Measurements from ENCODE around the gene OVOL3. TPM values are rescaled to one million over a fixed set of nuclear protein-coding genes. Genes with fewer than 3 reads are reported as not detected.

OVOL3 gene
- total RNA-seq, 4 donors from 2014 or later: not detected

DNA sequence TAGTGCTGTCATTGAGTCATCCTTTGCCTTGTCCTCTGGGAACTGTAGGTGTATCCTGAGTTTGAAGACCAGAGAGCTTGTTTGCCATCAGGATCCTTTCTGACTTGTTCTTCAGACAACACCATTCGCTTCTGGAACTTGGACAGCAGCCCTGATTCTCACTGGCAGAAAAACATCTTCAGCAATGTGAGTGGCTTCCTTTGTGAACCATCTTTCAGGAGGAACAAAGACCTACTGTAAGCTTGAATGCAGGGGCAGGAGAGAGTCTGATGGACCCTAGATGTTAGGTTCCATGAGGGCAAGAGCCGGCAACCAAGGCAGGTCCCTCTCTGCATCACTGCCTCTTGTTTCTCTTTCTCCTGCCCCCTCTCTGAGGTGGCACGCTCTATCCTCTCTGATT, 29.6 kb upstream of the OVOL3 start:
- TF ChIP-seq, protein P1, sequence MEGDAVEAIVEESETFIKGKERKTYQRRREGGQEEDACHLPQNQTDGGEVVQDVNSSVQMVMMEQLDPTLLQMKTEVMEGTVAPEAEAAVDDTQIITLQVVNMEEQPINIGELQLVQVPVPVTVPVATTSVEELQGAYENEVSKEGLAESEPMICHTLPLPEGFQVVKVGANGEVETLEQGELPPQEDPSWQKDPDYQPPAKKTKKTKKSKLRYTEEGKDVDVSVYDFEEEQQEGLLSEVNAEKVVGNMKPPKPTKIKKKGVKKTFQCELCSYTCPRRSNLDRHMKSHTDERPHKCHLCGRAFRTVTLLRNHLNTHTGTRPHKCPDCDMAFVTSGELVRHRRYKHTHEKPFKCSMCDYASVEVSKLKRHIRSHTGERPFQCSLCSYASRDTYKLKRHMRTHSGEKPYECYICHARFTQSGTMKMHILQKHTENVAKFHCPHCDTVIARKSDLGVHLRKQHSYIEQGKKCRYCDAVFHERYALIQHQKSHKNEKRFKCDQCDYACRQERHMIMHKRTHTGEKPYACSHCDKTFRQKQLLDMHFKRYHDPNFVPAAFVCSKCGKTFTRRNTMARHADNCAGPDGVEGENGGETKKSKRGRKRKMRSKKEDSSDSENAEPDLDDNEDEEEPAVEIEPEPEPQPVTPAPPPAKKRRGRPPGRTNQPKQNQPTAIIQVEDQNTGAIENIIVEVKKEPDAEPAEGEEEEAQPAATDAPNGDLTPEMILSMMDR (IDR thresholded peaks at IDR 0.05; ENCODE audit: low read depth): no peak

DNA sequence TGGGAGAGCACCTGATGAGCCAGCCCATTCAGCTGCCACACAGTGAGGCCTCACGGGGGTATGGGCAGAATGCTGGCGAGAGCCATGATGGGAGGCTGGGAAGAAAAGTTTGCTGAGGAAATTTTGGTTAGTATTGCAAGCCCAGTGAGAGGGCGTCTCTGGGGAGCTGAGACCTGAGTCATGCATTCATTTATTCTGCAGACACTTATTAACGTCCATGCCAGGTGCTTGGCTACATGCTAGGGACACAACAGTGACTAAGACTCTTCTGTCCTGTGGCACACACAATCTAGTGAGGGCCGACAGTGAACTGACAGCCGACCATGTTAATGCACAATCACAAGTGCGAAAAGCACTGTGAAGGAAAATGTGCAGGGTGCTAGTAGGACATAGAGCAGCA, 29.0 kb upstream of the OVOL3 start:
- TF ChIP-seq, protein P1 (IDR thresholded peaks at IDR 0.05; ENCODE audit: low read depth): no peak

DNA sequence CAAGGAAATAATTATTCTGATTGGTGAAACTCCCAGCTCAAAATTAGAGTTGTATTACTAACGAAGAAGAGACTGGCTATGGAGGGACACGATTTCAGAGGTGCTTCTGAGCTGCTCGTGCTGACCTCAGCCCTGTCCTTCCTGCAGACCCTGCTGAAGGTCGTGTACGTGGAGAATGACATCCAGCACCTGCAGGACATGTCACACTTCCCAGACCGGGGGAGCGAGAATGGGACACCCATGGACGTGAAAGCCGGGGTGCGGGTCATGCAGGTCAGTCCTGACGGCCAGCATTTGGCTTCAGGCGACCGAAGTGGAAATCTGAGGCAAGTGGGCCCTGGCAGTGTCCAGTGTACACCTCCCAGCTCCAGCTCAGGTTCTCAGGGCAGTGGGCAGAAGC, 28.0 kb upstream of the OVOL3 start:
- TF ChIP-seq, protein P1 (IDR thresholded peaks at IDR 0.05; ENCODE audit: low read depth): no peak

DNA sequence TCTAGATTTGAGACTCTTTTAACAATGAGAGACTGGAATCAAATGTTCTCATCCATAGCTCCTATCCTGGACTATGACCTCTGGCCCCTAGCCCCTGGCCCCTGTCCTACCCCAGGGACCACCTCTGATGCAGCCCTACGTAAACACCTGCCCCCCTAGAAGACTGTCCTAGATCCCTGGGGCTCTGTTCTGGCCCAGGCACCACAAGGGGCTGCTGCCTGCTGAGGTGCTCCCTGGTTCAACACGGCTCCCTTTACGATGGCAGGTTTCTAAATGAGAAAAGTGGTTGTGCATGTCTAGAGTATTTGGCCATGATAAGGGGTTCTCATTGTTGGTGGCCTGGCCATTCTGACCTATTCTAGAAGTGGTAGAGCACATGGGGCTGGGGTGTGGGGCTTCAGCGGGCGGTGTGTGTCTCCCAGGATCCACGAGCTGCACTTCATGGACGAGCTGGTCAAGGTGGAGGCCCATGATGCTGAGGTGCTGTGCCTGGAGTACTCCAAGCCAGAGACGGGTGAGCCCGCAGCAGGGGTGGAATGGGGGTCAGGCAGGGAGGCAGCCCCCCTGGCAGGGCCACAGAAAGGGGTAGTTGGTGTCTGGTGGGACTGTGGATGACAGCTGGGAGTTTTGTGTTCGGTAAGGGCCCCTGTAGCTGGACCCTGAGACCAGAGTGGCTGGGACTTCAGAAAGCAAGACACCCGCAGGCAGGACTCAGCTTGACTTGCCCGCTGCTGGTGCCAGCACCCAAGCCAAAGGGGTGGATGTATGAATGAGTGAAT, 26.5 kb upstream of the OVOL3 start:
- TF ChIP-seq, protein P1 (IDR thresholded peaks at IDR 0.05; ENCODE audit: low read depth): no peak

DNA sequence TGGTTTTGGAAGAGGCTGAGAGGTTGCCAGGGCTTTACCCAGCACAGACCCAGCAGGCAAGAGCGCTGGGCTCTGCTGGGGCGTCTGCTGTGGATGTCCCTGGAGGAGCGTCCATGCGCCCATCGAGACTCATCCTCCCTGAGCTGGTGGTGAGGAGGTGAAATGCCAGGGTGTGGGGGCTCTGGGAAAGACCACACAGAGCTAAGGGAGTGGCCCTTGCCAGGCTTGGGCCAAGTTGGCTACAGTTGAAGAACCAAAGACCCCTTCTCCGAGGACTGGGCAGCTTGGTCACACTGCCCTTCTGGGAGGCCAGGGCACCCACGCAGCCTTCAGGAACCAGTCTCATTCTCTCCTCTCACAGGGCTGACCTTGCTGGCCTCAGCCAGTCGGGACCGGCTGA, 24.6 kb upstream of the OVOL3 start:
- TF ChIP-seq, protein P1 (IDR thresholded peaks at IDR 0.05; ENCODE audit: low read depth): no peak

DNA sequence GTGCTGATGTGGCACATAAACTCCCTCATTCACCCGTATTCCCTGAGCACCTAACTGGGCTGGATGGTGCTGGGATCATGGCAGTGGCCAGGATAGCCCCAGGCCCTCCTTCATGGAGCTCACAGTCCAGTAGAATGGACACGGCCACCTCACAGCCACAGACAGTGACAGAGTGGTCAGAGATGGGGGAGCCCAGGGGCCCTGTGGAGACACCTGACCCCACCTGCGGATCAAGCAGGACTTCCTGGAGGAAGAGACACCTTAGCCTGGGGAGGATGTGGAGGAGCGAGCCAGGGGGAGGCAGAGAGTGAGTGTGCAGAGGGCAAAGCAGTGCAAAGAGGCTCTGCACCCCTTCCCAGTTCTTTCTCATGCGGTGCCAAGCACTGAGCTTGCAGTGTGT, 21.1 kb upstream of the OVOL3 start:
- TF ChIP-seq, protein P1 (IDR thresholded peaks at IDR 0.05; ENCODE audit: low read depth): no peak

DNA sequence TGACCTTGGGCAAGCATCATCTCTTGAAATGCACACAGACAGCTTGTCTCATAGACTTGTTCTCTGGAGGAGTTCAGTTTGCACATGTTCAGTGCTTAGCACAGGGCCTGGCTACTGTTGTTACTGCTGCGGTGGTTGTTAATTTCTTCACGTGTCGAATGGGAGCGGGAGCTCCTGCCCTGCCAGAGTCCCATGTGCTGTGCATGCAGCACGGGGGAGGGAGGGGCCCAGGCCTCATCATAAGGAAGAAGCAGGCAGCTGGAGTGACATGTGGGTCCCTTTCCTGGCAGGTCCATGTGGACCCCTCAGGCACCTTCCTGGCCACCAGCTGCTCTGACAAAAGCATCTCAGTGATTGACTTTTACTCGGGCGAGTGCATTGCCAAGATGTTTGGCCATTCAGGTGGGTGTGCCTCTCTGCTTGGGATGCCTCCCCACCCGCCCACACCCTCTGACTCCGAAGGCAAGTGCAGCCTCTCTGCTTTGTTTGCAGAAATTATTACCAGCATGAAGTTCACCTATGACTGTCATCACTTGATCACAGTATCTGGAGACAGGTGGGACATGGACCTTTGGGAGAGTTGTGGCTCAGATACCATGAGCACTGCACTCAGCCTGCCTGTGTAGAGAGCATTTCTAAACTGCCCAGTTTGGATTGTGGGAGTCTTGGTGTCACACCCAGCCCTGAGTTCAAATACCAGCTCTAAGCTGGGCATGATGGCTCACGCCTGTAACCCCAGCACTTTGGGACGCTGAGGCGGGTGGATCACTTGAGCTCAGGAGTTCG, 19.8 kb upstream of the OVOL3 start:
- TF ChIP-seq, protein P1 (IDR thresholded peaks at IDR 0.05; ENCODE audit: low read depth): no peak
